ENCODE measurements around the gene CERT1. TPM values are rescaled to one million over a fixed set of nuclear protein-coding genes. Genes with fewer than 3 reads are reported as not detected.

Gene CERT1
- polyA plus RNA-seq, 2 of the 4 experiments (the other 2 are of a cell fraction), result 19.5 to 22.5 TPM

GRCh38 chr5:75550597-75550996 is 39.2 kb upstream of the CERT1 start:
- WGBS (ENCODE audit: missing lambda C conversion rate), result 95% methylated on average over 1 of the region's 1 CpG
- Histone ChIP-seq H3K9me3 (no peaks in the 10 kb centered on the region), H3K4me3 (no peak overlapping the region), H3K4me2 (no peak overlapping the region), H3K4me1 (no peaks in the 10 kb centered on the region), H3K27ac (no peak overlapping the region)
- DNase-seq (ENCODE audit: low read depth in 1 of 2, low spot score in 1 of 2), result no peak
- ATAC-seq, result no peak
- TF ChIP-seq FOXS1 (CRISPR knock-in tag; IDR thresholded peaks at IDR 0.05) (no peak), E2F6 (IDR thresholded peaks at IDR 0.05; ENCODE audit: borderline replicate concordance, low read depth) (no peak), ZFP36 (IDR thresholded peaks at IDR 0.05; ENCODE audit: borderline replicate concordance, partially characterized antibody) (no peak), HOXA7 (CRISPR knock-in tag; IDR thresholded peaks at IDR 0.05) (no peak), RNF2 (IDR thresholded peaks at IDR 0.05; ENCODE audit: borderline replicate concordance, low read depth) (no peak), TFCP2L1 (CRISPR knock-in tag; IDR thresholded peaks at IDR 0.05) (no peak), MAZ (IDR thresholded peaks at IDR 0.05; ENCODE audit: borderline replicate concordance, low read depth, low read length) (no peak), RCOR1 (IDR thresholded peaks at IDR 0.05; ENCODE audit: low read depth, low read length) (no peak), ZNF302 (CRISPR knock-in tag; IDR thresholded peaks at IDR 0.05) (no peak), MYC (IDR thresholded peaks at IDR 0.05; ENCODE audit: borderline replicate concordance, low read length) (no peak), FOSL2 (IDR thresholded peaks at IDR 0.05) (no peak), FOSL2 (CRISPR knock-in tag; IDR thresholded peaks at IDR 0.05) (no peak), CEBPB (IDR thresholded peaks at IDR 0.05) (no peak), KDM5A (IDR thresholded peaks at IDR 0.05) (no peak), RARB (CRISPR knock-in tag; IDR thresholded peaks at IDR 0.05) (no peak), HMGXB4 (CRISPR knock-in tag; IDR thresholded peaks at IDR 0.05; ENCODE audit: borderline replicate concordance) (no peak), NPAS2 (CRISPR knock-in tag; IDR thresholded peaks at IDR 0.05; ENCODE audit: borderline replicate concordance) (no peak), SREBF2 (IDR thresholded peaks at IDR 0.05) (no peak), CHD2 (IDR thresholded peaks at IDR 0.05; ENCODE audit: low read length, partially characterized antibody) (no peak)
- POLR2A ChIA-PET, result no interaction called here
- CTCF ChIA-PET, result no interaction called here
- no peak for FAIRE-seq

GRCh38 chr5:75547812-75548211 is 36.4 kb upstream of the CERT1 start:
- no peak for ATAC-seq
- no peak overlapping the region for H3K27ac ChIP-seq
- no peak overlapping the region for H3K4me2 ChIP-seq
- H3K4me3 ChIP-seq, result no peak overlapping the region
- CTCF ChIA-PET, result no interaction called here
- DNase-seq (ENCODE audit: low read depth in 1 of 2, low spot score in 1 of 2), result no peak
- TF ChIP-seq POLR2A (IDR thresholded peaks at IDR 0.05; ENCODE audit: low read length) (no peak), CHD4 (IDR thresholded peaks at IDR 0.05; ENCODE audit: borderline replicate concordance) (no peak), KDM1A (IDR thresholded peaks at IDR 0.05; ENCODE audit: low read depth) (no peak), CTCF (IDR thresholded peaks at IDR 0.05) (no peak), HOXA7 (CRISPR knock-in tag; IDR thresholded peaks at IDR 0.05) (no peak), HEYL (CRISPR knock-in tag; IDR thresholded peaks at IDR 0.05) (no peak), EHMT2 (IDR thresholded peaks at IDR 0.05; ENCODE audit: low read depth) (no peak)
- 93% methylated on average over 3 of the region's 3 CpGs for WGBS (ENCODE audit: missing lambda C conversion rate)
- no peaks in the 10 kb centered on the region for H3K9me3 ChIP-seq
- POLR2A ChIA-PET, result no interaction called here
- no peak for FAIRE-seq
- H3K4me1 ChIP-seq, result no peaks in the 10 kb centered on the region
